H9 (cell line): ENCODE measurements around the gene SCGB1D2. TPM values are rescaled to one million over a fixed set of nuclear protein-coding genes. Genes with fewer than 3 reads are reported as not detected.

Source experiments
- DNase-seq: peaks from one replicate; pipeline ENCODE4 v3.0.0-alpha.2; 2017
- H2AFZ ChIP-seq: one replicate; pipeline ENCODE4 v1.6.1; 2013; ENCODE audit warnings: mild to moderate bottlenecking, low read length, control low read depth, moderate library complexity
- H2AK5ac ChIP-seq: 2 replicates; pipeline ENCODE4 v1.6.1; 2013; ENCODE audit warnings: low read length, control low read depth, mixed read lengths; ENCODE audit not compliant: insufficient read length
- H2BK120ac ChIP-seq: one replicate; pipeline ENCODE4 v1.6.1; 2013; ENCODE audit warnings: low read depth, mild to moderate bottlenecking, low read length, control low read depth, inconsistent platforms; ENCODE audit not compliant: poor library complexity, severe bottlenecking
- H2BK12ac ChIP-seq: 2 replicates; pipeline ENCODE4 v1.6.1; 2013; ENCODE audit warnings: low read length, control low read depth, mixed read lengths, low read depth; ENCODE audit not compliant: insufficient read length
- H2BK15ac ChIP-seq: 2 replicates; pipeline ENCODE4 v1.6.1; 2013; ENCODE audit warnings: low read depth, low read length, control low read depth
- H2BK20ac ChIP-seq: one replicate; pipeline ENCODE4 v1.6.1; 2013; ENCODE audit warnings: low read depth, mild to moderate bottlenecking, low read length, control low read depth, inconsistent platforms; ENCODE audit not compliant: poor library complexity, severe bottlenecking
- H2BK5ac ChIP-seq: 2 replicates; pipeline ENCODE4 v1.6.1; 2013; ENCODE audit warnings: low read length, control low read depth, mixed read lengths; ENCODE audit not compliant: insufficient read length
- H3K14ac ChIP-seq: 2 replicates; pipeline ENCODE4 v1.6.1; 2013; ENCODE audit warnings: low read length, control low read depth; ENCODE audit not compliant: insufficient read depth
- H3K18ac ChIP-seq: 2 replicates; pipeline ENCODE4 v1.6.1; 2013; ENCODE audit warnings: low read depth, mild to moderate bottlenecking, mixed read lengths, low read length, control low read depth; ENCODE audit not compliant: insufficient read length
- H3K23ac ChIP-seq: 2 replicates; pipeline ENCODE4 v1.6.1; 2013; ENCODE audit warnings: low read length, control low read depth, mixed read lengths, low read depth; ENCODE audit not compliant: insufficient read length
- H3K23me2 ChIP-seq: 2 replicates; pipeline ENCODE4 v1.6.1; 2013; ENCODE audit warnings: low read depth, mild to moderate bottlenecking, mixed read lengths, low read length, control low read depth; ENCODE audit not compliant: insufficient read length, poor library complexity, severe bottlenecking
- H3K27ac ChIP-seq: 2 replicates; pipeline ENCODE4 v1.5.1; 2013; ENCODE audit warnings: low read length, control low read depth, mixed read lengths, low read depth; ENCODE audit not compliant: insufficient read length
- H3K27me3 ChIP-seq: 2 replicates; pipeline ENCODE4 v1.6.1; 2013; ENCODE audit warnings: low read length, control low read depth, inconsistent platforms; ENCODE audit not compliant: insufficient read depth
- H3K4ac ChIP-seq: 2 replicates; pipeline ENCODE4 v1.6.1; 2013; ENCODE audit warnings: low read depth, mild to moderate bottlenecking, control low read depth, inconsistent platforms, low read length, moderate library complexity
- H3K4me1 ChIP-seq: 2 replicates; pipeline ENCODE4 v1.6.1; 2013; ENCODE audit warnings: low read length, control low read depth, inconsistent platforms; ENCODE audit not compliant: insufficient read depth
- H3K4me2 ChIP-seq: 2 replicates; pipeline ENCODE4 v1.6.1; 2013; ENCODE audit warnings: low read length, control low read depth, mixed read lengths; ENCODE audit not compliant: insufficient read length, insufficient read depth
- H3K56ac ChIP-seq: 2 replicates; pipeline ENCODE4 v1.6.1; 2013; ENCODE audit warnings: low read depth, mild to moderate bottlenecking, mixed read lengths, low read length, control low read depth; ENCODE audit not compliant: insufficient read length
- H3K79me1 ChIP-seq: 2 replicates; pipeline ENCODE4 v1.6.1; 2013; ENCODE audit warnings: low read depth, mild to moderate bottlenecking, moderate library complexity, low read length, control low read depth, inconsistent platforms; ENCODE audit not compliant: insufficient read depth, poor library complexity, severe bottlenecking
- H3K79me2 ChIP-seq: 2 replicates; pipeline ENCODE4 v1.6.1; 2013; ENCODE audit warnings: low read length, control low read depth, inconsistent platforms; ENCODE audit not compliant: insufficient read depth
- H3K9ac ChIP-seq: 2 replicates; pipeline ENCODE4 v1.6.1; 2013; ENCODE audit warnings: low read length, control low read depth, mixed read lengths; ENCODE audit not compliant: insufficient read length; ENCODE audit errors: extremely low read depth
- H3K9me3 ChIP-seq: one replicate; pipeline ENCODE4 v1.6.1; 2013; ENCODE audit warnings: low read depth, low read length, inconsistent platforms; ENCODE audit not compliant: control insufficient read depth
- H3T11ph ChIP-seq: one replicate; pipeline ENCODE4 v1.6.1; 2013; ENCODE audit warnings: mild to moderate bottlenecking, low read length, control low read depth, inconsistent platforms
- H4K20me1 ChIP-seq: one replicate; pipeline ENCODE4 v1.6.1; 2013; ENCODE audit not compliant: control insufficient read depth, insufficient read length, insufficient read depth
- H4K5ac ChIP-seq: 2 replicates; pipeline ENCODE4 v1.6.1; 2013; ENCODE audit warnings: low read depth, mild to moderate bottlenecking, mixed read lengths, low read length, control low read depth; ENCODE audit not compliant: insufficient read length
- H4K8ac ChIP-seq: replicated peaks from 2 replicates; pipeline ENCODE4 v1.6.1; 2013; ENCODE audit warnings: low read length, control low read depth, mixed read lengths, low read depth; ENCODE audit not compliant: insufficient read length
- H4K91ac ChIP-seq: 2 replicates; pipeline ENCODE4 v1.6.1; 2013; ENCODE audit warnings: low read depth, mild to moderate bottlenecking, moderate library complexity, mixed read lengths, low read length, control low read depth; ENCODE audit not compliant: insufficient read length
- H3K27ac Mint-ChIP-seq, 3 experiments: 2 replicates in 2 of 3; 3 replicates in 1 of 3; pipeline ENCODE4 v1.8.0; 2020 to 2021; ENCODE audit warnings: mixed read lengths in 3 of 3, mild to moderate bottlenecking in 1 of 3, moderate library complexity in 1 of 3
- H3K27me3 Mint-ChIP-seq: 2 replicates; pipeline ENCODE4 v1.8.0; 2021; ENCODE audit warnings: low read depth, mild to moderate bottlenecking, moderate library complexity, mixed read lengths
- H3K36me3 Mint-ChIP-seq, 3 experiments: 2 replicates in 2 of 3; 3 replicates in 1 of 3; pipeline ENCODE4 v1.8.0; 2020 to 2021; ENCODE audit warnings: low read depth in 3 of 3, mixed read lengths in 3 of 3; ENCODE audit not compliant: insufficient read depth in 1 of 3
- H3K4me1 Mint-ChIP-seq, 2 experiments: 2 replicates each; pipeline ENCODE4 v1.8.0; 2020; ENCODE audit warnings: mixed read lengths in 2 of 2
- H3K4me3 Mint-ChIP-seq, 2 experiments: 2 replicates in 1 of 2; 3 replicates in 1 of 2; pipeline ENCODE4 v1.8.0; 2020 to 2021; ENCODE audit warnings: mild to moderate bottlenecking in 2 of 2, mixed read lengths in 2 of 2, moderate library complexity in 1 of 2
- H3K9me3 Mint-ChIP-seq, 2 experiments: 2 replicates in 1 of 2; 3 replicates in 1 of 2; pipeline ENCODE4 v1.8.0; 2020; ENCODE audit warnings: mild to moderate bottlenecking in 2 of 2, mixed read lengths in 2 of 2, moderate library complexity in 1 of 2
- WGBS: extraction: QIAGEN DNeasy Blood & Tissue Kit; methylation state at CpG from one replicate; pipeline ENCODE4 v1.1.7; 2013; ENCODE audit warnings: missing lambda C conversion rate, low lambda C conversion rate, mixed read lengths; ENCODE audit not compliant: insufficient read length; ENCODE audit errors: extremely low coverage; 5-methylcytosine and 5-hydroxymethylcytosine counted together
- total RNA-seq: library from RNA; stranded (reverse); gene quantifications from 2 replicates; pipeline ENCODE4 v1.2.1, GENCODE V29; 2021
- TF ChIP-seq, protein P1 (sequence below): fragments of 200-600 bp; sonication (generic); conservative IDR thresholded peaks from 3 replicates; pipeline ENCODE4 v1.8.0; 2021; ENCODE audit warnings: antibody characterized with exemption, mild to moderate bottlenecking

SCGB1D2 gene
- total RNA-seq, 1 experiment from 2014 or later: not detected

GRCh38 chr11:62251698-62252097 is 9.7 kb downstream of the SCGB1D2 start:
- H3K27me3 ChIP-seq: no peaks in the 10 kb centered on the region
- no peak overlapping the region for H3K23ac ChIP-seq
- H3K27ac ChIP-seq: no peak overlapping the region
- no peak overlapping the region for H3K9ac ChIP-seq
- H2BK12ac ChIP-seq: no peak overlapping the region
- H3K79me1 ChIP-seq: no peaks in the 10 kb centered on the region
- Mint-ChIP-seq H3K36me3 (peaks cover 0 to 16% (median 1%) of the 10 kb centered on the region in 3 experiments; a peak in 6 of 7 replicates), H3K9me3 (peaks cover 56 to 57% of the 10 kb centered on the region in 2 experiments), H3K4me3 (no peak overlapping the region), H3K27me3 (peaks cover 29% of the 10 kb centered on the region), H3K27ac (no peak overlapping the region), H3K4me1 (no peaks in the 10 kb centered on the region)
- no peak overlapping the region for H2BK5ac ChIP-seq
- H4K8ac ChIP-seq: no peak overlapping the region
- no peak overlapping the region for H3T11ph ChIP-seq
- H4K20me1 ChIP-seq: no peaks in the 10 kb centered on the region
- H3K23me2 ChIP-seq: no peaks in the 10 kb centered on the region
- H3K4me2 ChIP-seq: no peak overlapping the region
- H3K18ac ChIP-seq: no peak overlapping the region
- no peak overlapping the region for H2BK120ac ChIP-seq
- H3K9me3 ChIP-seq: peaks cover 25% of the 10 kb centered on the region
- H3K56ac ChIP-seq: no peak overlapping the region
- H4K5ac ChIP-seq: no peak overlapping the region
- H3K14ac ChIP-seq: no peak overlapping the region
- TF ChIP-seq, protein P1, sequence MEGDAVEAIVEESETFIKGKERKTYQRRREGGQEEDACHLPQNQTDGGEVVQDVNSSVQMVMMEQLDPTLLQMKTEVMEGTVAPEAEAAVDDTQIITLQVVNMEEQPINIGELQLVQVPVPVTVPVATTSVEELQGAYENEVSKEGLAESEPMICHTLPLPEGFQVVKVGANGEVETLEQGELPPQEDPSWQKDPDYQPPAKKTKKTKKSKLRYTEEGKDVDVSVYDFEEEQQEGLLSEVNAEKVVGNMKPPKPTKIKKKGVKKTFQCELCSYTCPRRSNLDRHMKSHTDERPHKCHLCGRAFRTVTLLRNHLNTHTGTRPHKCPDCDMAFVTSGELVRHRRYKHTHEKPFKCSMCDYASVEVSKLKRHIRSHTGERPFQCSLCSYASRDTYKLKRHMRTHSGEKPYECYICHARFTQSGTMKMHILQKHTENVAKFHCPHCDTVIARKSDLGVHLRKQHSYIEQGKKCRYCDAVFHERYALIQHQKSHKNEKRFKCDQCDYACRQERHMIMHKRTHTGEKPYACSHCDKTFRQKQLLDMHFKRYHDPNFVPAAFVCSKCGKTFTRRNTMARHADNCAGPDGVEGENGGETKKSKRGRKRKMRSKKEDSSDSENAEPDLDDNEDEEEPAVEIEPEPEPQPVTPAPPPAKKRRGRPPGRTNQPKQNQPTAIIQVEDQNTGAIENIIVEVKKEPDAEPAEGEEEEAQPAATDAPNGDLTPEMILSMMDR: no peak
- H3K4me1 ChIP-seq: no peaks in the 10 kb centered on the region
- no peak for DNase-seq
- H2AFZ ChIP-seq: no peak overlapping the region
- H2BK15ac ChIP-seq: no peak overlapping the region
- H2AK5ac ChIP-seq: no peak overlapping the region
- no CpG with 5 or more reads among the region's 4 CpGs for WGBS
- H2BK20ac ChIP-seq: no peak overlapping the region
- no peak overlapping the region for H3K4ac ChIP-seq
- H3K79me2 ChIP-seq: no peaks in the 10 kb centered on the region
- H4K91ac ChIP-seq: no peak overlapping the region
